SJCRH30 (cell line): ENCODE results near the gene QRICH2. TPM values are rescaled to one million over a fixed set of nuclear protein-coding genes. Genes with fewer than 3 reads are reported as not detected.

Source experiments
- DNase-seq, 2 experiments: peaks; one replicate each; pipeline ENCODE4 v3.0.0-alpha.2; 2015 to 2020
- H3K27ac ChIP-seq: fragments of 250-450 bp; sonication (Bioruptor Pico); 2 replicates; pipeline ENCODE4 v1.5.1; 2020; ENCODE audit warnings: mild to moderate bottlenecking, moderate library complexity
- H3K27me3 ChIP-seq: fragments of 250-450 bp; sonication (Bioruptor Pico); 2 replicates; pipeline ENCODE4 v1.5.1; 2020; ENCODE audit warnings: mild to moderate bottlenecking, moderate library complexity
- H3K36me3 ChIP-seq: fragments of 250-450 bp; sonication (Bioruptor Pico); 2 replicates; pipeline ENCODE4 v1.5.1; 2020; ENCODE audit warnings: mild to moderate bottlenecking, moderate library complexity
- H3K4me1 ChIP-seq: fragments of 250-450 bp; sonication (Bioruptor Pico); 2 replicates; pipeline ENCODE4 v1.5.1; 2020; ENCODE audit warnings: mild to moderate bottlenecking, moderate library complexity
- H3K4me3 ChIP-seq: fragments of 250-450 bp; sonication (Bioruptor Pico); 2 replicates; pipeline ENCODE4 v1.5.1; 2020; ENCODE audit warnings: mild to moderate bottlenecking, moderate library complexity
- H3K9me3 ChIP-seq: fragments of 250-450 bp; sonication (Bioruptor Pico); replicated peaks from 2 replicates; pipeline ENCODE4 v1.5.1; 2020; ENCODE audit warnings: mild to moderate bottlenecking, moderate library complexity
- total RNA-seq: library from RNA; depleted of rRNA; stranded (reverse); fragments of >200 nt; shearing (Covaris generic); gene quantifications from 2 replicates; pipeline ENCODE4 v1.2.3, GENCODE V29; 2014

Gene QRICH2
- total RNA-seq, 1 experiment from 2014 or later: 2.7 TPM

GRCh38 chr17:76304226-76305134, 3.6 kb downstream of the QRICH2 start:
- Histone ChIP-seq H3K36me3 (peaks cover 14% of the 10 kb centered on the region), H3K4me3 (no peak overlapping the region), H3K9me3 (no peaks in the 10 kb centered on the region), H3K27ac (no peak overlapping the region), H3K27me3 (no peaks in the 10 kb centered on the region), H3K4me1 (no peaks in the 10 kb centered on the region)
- DNase-seq: no peak

GRCh38 chr17:76297436-76297835, 10.6 kb downstream of the QRICH2 start:
- H3K27ac ChIP-seq: no peak overlapping the region
- H3K9me3 ChIP-seq: no peaks in the 10 kb centered on the region
- no peaks in the 10 kb centered on the region for H3K36me3 ChIP-seq
- H3K4me3 ChIP-seq: no peak overlapping the region
- H3K4me1 ChIP-seq: 0 out of 2 replicates have a peak, but pooled peaks cover 2% of the 10 kb centered on the region
- H3K27me3 ChIP-seq: no peaks in the 10 kb centered on the region
- no peak for DNase-seq

GRCh38 chr17:76296889-76297288, 11.2 kb downstream of the QRICH2 start:
- Histone ChIP-seq H3K4me3 (no peak overlapping the region), H3K36me3 (no peaks in the 10 kb centered on the region), H3K9me3 (no peaks in the 10 kb centered on the region), H3K4me1 (0 out of 2 replicates have a peak, but pooled peaks cover 2% of the 10 kb centered on the region), H3K27ac (no peak overlapping the region), H3K27me3 (no peaks in the 10 kb centered on the region)
- no peak for DNase-seq

GRCh38 chr17:76296186-76296585, 11.9 kb downstream of the QRICH2 start:
- H3K36me3 ChIP-seq: no peaks in the 10 kb centered on the region
- DNase-seq: no peak

GRCh38 chr17:76293106-76293505, 15.0 kb downstream of the QRICH2 start:
- Histone ChIP-seq H3K9me3 (no peaks in the 10 kb centered on the region), H3K27ac (no peak overlapping the region), H3K36me3 (no peaks in the 10 kb centered on the region), H3K4me1 (no peaks in the 10 kb centered on the region), H3K4me3 (no peak overlapping the region), H3K27me3 (no peaks in the 10 kb centered on the region)
- no peak for DNase-seq

More at GRCh38 chr17:76296186-76296585, 11.9 kb downstream of the QRICH2 start:
- no peak overlapping the region for H3K4me3 ChIP-seq
- H3K27ac ChIP-seq: no peak overlapping the region
- H3K4me1 ChIP-seq: 0 out of 2 replicates have a peak, but pooled peaks cover 2% of the 10 kb centered on the region
- no peaks in the 10 kb centered on the region for H3K9me3 ChIP-seq
- H3K27me3 ChIP-seq: no peaks in the 10 kb centered on the region

GRCh38 chr17:76292567-76292966, 15.5 kb downstream of the QRICH2 start:
- H3K36me3 ChIP-seq: no peaks in the 10 kb centered on the region
- no peaks in the 10 kb centered on the region for H3K4me1 ChIP-seq
- no peak overlapping the region for H3K4me3 ChIP-seq
- H3K27me3 ChIP-seq: no peaks in the 10 kb centered on the region
- no peak overlapping the region for H3K27ac ChIP-seq
- DNase-seq: no peak
- H3K9me3 ChIP-seq: no peaks in the 10 kb centered on the region

- Histone ChIP-seq H3K4me3 (no peak overlapping the region), H3K36me3 (no peaks in the 10 kb centered on the region)
These were observed 26.3 kb downstream of the QRICH2 start for GRCh38 chr17:76281573-76282371.

GRCh38 chr17:76280650-76281049, 27.4 kb downstream of the QRICH2 start:
- Histone ChIP-seq H3K27me3 (no peaks in the 10 kb centered on the region), H3K36me3 (no peaks in the 10 kb centered on the region), H3K27ac (no peak overlapping the region), H3K9me3 (no peaks in the 10 kb centered on the region), H3K4me3 (no peak overlapping the region), H3K4me1 (peaks cover 40% of the 10 kb centered on the region)
- no peak for DNase-seq

More at GRCh38 chr17:76281573-76282371, 26.3 kb downstream of the QRICH2 start:
- H3K9me3 ChIP-seq: no peaks in the 10 kb centered on the region
- no peaks in the 10 kb centered on the region for H3K27me3 ChIP-seq
- H3K4me1 ChIP-seq: peaks cover 28% of the 10 kb centered on the region
- H3K27ac ChIP-seq: no peak overlapping the region
- no peak for DNase-seq

- no peak for DNase-seq
- no peak overlapping the region for H3K27ac ChIP-seq
- H3K36me3 ChIP-seq: no peaks in the 10 kb centered on the region
- H3K4me1 ChIP-seq: peaks cover 45% of the 10 kb centered on the region
- no peak overlapping the region for H3K4me3 ChIP-seq
- no peaks in the 10 kb centered on the region for H3K9me3 ChIP-seq
- H3K27me3 ChIP-seq: no peaks in the 10 kb centered on the region
These were observed 28.3 kb downstream of the QRICH2 start for GRCh38 chr17:76279742-76280287.

GRCh38 chr17:76278952-76279741, 28.9 kb downstream of the QRICH2 start:
- Histone ChIP-seq H3K4me1 (peaks cover 45% of the 10 kb centered on the region), H3K27me3 (no peaks in the 10 kb centered on the region), H3K4me3 (no peak overlapping the region), H3K27ac (no peak overlapping the region), H3K9me3 (no peaks in the 10 kb centered on the region), H3K36me3 (no peaks in the 10 kb centered on the region)
- peak; percentile 94 to 97 for DNase-seq

GRCh38 chr17:76278268-76278908, 29.7 kb downstream of the QRICH2 start:
- peaks cover 43% of the 10 kb centered on the region for H3K4me1 ChIP-seq
- H3K27ac ChIP-seq: no peak overlapping the region
- no peaks in the 10 kb centered on the region for H3K27me3 ChIP-seq
- H3K4me3 ChIP-seq: no peak overlapping the region
- no peaks in the 10 kb centered on the region for H3K9me3 ChIP-seq
- DNase-seq: no peak
- no peaks in the 10 kb centered on the region for H3K36me3 ChIP-seq

- H3K4me1 ChIP-seq: peaks cover 42% of the 10 kb centered on the region
- no peak overlapping the region for H3K4me3 ChIP-seq
- no peaks in the 10 kb centered on the region for H3K27me3 ChIP-seq
These were observed 30.5 kb downstream of the QRICH2 start for GRCh38 chr17:76277300-76278267.

More at GRCh38 chr17:76277300-76278267, 30.5 kb downstream of the QRICH2 start:
- DNase-seq: no peak
- peak overlapping the region; percentile 67 for H3K27ac ChIP-seq
- peaks cover 3% of the 10 kb centered on the region; the same call in 1 of the 2 replicates for H3K36me3 ChIP-seq
- no peaks in the 10 kb centered on the region for H3K9me3 ChIP-seq
